Measurements from ENCODE around the gene FUS. TPM values are rescaled to one million over a fixed set of nuclear protein-coding genes. Genes with fewer than 3 reads are reported as not detected.

FUS gene
- total RNA-seq, 1 donor from 2014 or later: 309 TPM

DNA sequence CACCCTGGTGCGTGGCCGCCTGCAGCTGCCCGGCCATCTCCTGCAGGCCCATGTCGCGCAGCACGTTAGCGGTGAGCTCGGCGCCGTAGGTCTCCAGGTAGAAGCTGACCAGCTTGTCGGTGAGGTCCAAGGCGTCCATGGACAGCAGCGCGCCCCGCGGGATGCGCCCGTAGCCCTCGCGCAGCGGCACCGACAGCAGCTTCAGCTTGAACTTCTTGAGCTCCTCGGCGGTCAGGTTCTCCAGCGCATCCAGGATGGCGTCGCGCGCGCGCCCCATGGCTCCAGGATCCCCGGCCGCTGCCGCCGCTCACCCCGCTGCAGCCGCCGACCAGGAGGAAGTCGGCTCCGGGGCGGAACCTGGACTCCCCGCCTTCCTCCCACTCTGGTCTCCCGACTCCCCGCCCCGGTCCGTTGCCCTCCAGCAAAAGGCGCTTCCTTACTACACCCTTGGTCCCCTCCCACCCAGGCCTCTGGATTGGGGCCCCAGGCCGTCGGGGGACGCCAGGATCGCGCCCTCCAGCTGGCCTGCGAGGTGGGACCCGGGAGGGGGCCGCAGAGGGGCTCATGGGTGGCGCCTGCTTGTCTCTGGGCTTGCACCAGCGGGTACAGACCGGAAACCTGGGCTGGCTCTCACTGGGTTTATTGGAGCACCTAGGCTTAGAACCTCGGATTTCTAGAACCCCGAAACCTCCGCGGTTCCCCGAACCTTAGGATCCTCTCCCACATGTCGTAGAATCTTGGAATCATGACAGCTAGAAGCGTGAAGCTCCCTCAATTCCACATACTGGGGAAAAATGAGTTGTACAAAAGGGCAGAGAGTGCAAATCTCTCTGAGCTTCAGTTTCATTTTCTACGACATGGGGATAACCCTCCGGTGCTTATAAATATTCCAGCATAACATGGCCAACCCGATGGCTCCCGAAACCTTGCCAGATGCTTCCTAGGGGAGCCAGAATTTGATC, 22.8 kb downstream of the FUS start, which contains the start of gene PYCARD:
PYCARD (minus strand) TSS at position 347 of the 962 bp plus-strand sequence; CDS start at position 277, 70 bp downstream.
- H4K20me1 ChIP-seq (ENCODE audit: insufficient read depth, low read length): peaks cover 35% of the 10 kb centered on the region
- peaks cover 11% of the 10 kb centered on the region for H3K4me1 Mint-ChIP-seq (ENCODE audit: low read depth, unreplicated experiment)
- no peak within 1 kb of the TSS for H3K27ac Mint-ChIP-seq (ENCODE audit: unreplicated experiment)
- peak within 1 kb of the TSS; percentile 24 for H2AFZ ChIP-seq (ENCODE audit: low read depth, low read length)
- no peak within 1 kb of the TSS for H3K27ac ChIP-seq (ENCODE audit: low read depth, low read length)
- peak within 1 kb of the TSS; percentile 69 for H3K4me3 Mint-ChIP-seq (ENCODE audit: unreplicated experiment)
- peak within 1 kb of the TSS; percentile 63 for H3K9ac ChIP-seq (ENCODE audit: low read length)
- FAIRE-seq (no peak), DNase-seq (ENCODE audit: low read depth) (peak; percentile 31)
- H3K4me3 ChIP-seq (ENCODE audit: insufficient read depth, low read depth, low read length): peak within 1 kb of the TSS; percentile 55
- H3K4me2 ChIP-seq (ENCODE audit: low read length): peak within 1 kb of the TSS; percentile 88
- no peaks in the 10 kb centered on the region for H3K79me2 ChIP-seq (ENCODE audit: insufficient read depth, low read length)
- peaks cover 7% of the 10 kb centered on the region for H3K4me1 ChIP-seq (ENCODE audit: insufficient read depth, low read length)
- peaks cover 7% of the 10 kb centered on the region for H3K27me3 ChIP-seq (ENCODE audit: insufficient read depth, low read length)
- peaks cover 16% of the 10 kb centered on the region for H3K36me3 Mint-ChIP-seq (ENCODE audit: low read depth, unreplicated experiment)
- TF ChIP-seq, protein P1, sequence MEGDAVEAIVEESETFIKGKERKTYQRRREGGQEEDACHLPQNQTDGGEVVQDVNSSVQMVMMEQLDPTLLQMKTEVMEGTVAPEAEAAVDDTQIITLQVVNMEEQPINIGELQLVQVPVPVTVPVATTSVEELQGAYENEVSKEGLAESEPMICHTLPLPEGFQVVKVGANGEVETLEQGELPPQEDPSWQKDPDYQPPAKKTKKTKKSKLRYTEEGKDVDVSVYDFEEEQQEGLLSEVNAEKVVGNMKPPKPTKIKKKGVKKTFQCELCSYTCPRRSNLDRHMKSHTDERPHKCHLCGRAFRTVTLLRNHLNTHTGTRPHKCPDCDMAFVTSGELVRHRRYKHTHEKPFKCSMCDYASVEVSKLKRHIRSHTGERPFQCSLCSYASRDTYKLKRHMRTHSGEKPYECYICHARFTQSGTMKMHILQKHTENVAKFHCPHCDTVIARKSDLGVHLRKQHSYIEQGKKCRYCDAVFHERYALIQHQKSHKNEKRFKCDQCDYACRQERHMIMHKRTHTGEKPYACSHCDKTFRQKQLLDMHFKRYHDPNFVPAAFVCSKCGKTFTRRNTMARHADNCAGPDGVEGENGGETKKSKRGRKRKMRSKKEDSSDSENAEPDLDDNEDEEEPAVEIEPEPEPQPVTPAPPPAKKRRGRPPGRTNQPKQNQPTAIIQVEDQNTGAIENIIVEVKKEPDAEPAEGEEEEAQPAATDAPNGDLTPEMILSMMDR (IDR thresholded peaks at IDR 0.05; ENCODE audit: insufficient read depth, low read depth, low read length): no peak
- no peak for TF ChIP-seq EZH2 (IDR thresholded peaks at IDR 0.05; ENCODE audit: insufficient read depth, low read length)
- no peaks in the 10 kb centered on the region for H3K9me3 Mint-ChIP-seq (ENCODE audit: unreplicated experiment)
- H3K27me3 Mint-ChIP-seq (ENCODE audit: low read depth, unreplicated experiment): peaks cover 14% of the 10 kb centered on the region
- no peaks in the 10 kb centered on the region for H3K9me3 ChIP-seq (ENCODE audit: insufficient read depth, low read depth, low read length)
- no peaks in the 10 kb centered on the region for H3K36me3 ChIP-seq (ENCODE audit: insufficient read depth, low read length)

- Histone ChIP-seq H4K20me1 (ENCODE audit: insufficient read depth, low read length) (peaks cover 12% of the 10 kb centered on the region), H3K4me1 (ENCODE audit: insufficient read depth, low read length) (peaks cover 7% of the 10 kb centered on the region), H3K4me3 (ENCODE audit: insufficient read depth, low read depth, low read length) (no peak overlapping the region), H3K9ac (ENCODE audit: low read length) (no peak overlapping the region), H3K36me3 (ENCODE audit: insufficient read depth, low read length) (no peaks in the 10 kb centered on the region), H3K27ac (ENCODE audit: low read depth, low read length) (no peak overlapping the region), H2AFZ (ENCODE audit: low read depth, low read length) (no peak overlapping the region), H3K9me3 (ENCODE audit: insufficient read depth, low read depth, low read length) (no peaks in the 10 kb centered on the region), H3K27me3 (ENCODE audit: insufficient read depth, low read length) (peaks cover 14% of the 10 kb centered on the region), H3K79me2 (ENCODE audit: insufficient read depth, low read length) (no peaks in the 10 kb centered on the region), H3K4me2 (ENCODE audit: low read length) (no peak overlapping the region)
- peaks cover 7% of the 10 kb centered on the region for H3K36me3 Mint-ChIP-seq (ENCODE audit: low read depth, unreplicated experiment)
- no peak overlapping the region for H3K4me3 Mint-ChIP-seq (ENCODE audit: unreplicated experiment)
- H3K9me3 Mint-ChIP-seq (ENCODE audit: unreplicated experiment): no peaks in the 10 kb centered on the region
- H3K4me1 Mint-ChIP-seq (ENCODE audit: low read depth, unreplicated experiment): peaks cover 10% of the 10 kb centered on the region
- TF ChIP-seq, protein P1 (IDR thresholded peaks at IDR 0.05; ENCODE audit: insufficient read depth, low read depth, low read length): no peak
- no peak for TF ChIP-seq EZH2 (IDR thresholded peaks at IDR 0.05; ENCODE audit: insufficient read depth, low read length)
- no peak for FAIRE-seq
- H3K27ac Mint-ChIP-seq (ENCODE audit: unreplicated experiment): no peak overlapping the region
- DNase-seq (ENCODE audit: low read depth): no peak
- peaks cover 23% of the 10 kb centered on the region for H3K27me3 Mint-ChIP-seq (ENCODE audit: low read depth, unreplicated experiment)
Measured at GRCh38 chr16:31204871-31205666, 25.1 kb downstream of the FUS start.

Measured in astrocyte (in vitro differentiated cells and primary cell).